GM12801 (cell line): Measurements from ENCODE around the gene C1QTNF12.

Experiments
- CTCF ChIP-seq: IDR thresholded peaks from one replicate; pipeline ENCODE4 v1.5.1; 2011; ENCODE audit warnings: control low read depth; ENCODE audit not compliant: insufficient read length; ENCODE audit errors: extremely low read depth

The C1QTNF12 gene

DNA sequence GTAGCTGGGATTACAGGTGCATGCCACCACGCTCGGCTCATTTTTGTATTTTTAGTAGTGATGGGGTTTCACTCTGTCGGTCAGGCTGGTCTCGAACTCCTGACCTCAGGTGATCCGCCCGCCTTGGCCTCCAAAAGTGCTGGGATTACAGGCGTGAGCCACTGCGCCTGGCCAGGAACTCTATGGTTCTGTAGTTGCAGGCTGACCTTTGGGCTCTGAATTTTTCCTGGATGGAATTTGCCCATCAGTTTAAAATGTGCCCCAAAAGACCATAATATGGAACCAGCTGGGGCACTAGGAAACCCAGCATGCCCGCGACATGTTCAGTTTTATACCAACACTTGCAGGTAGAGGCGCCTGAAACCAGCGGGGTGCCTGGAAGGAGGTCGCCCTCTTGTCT, 32.1 kb upstream of the C1QTNF12 start:
- TF ChIP-seq CTCF: no peak

DNA sequence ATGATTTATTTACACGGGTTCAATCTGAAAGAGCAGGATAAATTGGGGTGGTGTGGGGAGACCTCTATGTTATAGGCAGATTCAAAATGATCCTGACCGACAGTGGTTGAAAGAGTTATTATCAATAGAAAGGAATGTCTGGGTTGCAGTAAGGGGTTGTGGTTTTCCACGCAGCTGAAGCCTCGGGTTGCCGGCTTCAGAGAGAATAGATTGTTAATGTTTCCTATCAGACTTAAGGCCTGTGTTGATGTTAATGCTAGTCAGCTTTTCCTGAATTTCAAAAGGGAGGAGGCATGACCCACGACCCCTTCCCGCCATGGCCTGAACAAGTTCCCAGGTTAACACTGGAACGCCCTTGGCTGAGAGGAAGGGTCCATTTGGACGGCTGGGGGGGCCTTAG, 29.3 kb upstream of the C1QTNF12 start:
- TF ChIP-seq CTCF: no peak

GRCh38 chr1:1274931-1275431, 28.5 kb upstream of the C1QTNF12 start:
- TF ChIP-seq CTCF: no peak

- no peak for TF ChIP-seq CTCF
Observed at GRCh38 chr1:1274299-1274930, 27.9 kb upstream of the C1QTNF12 start.

DNA sequence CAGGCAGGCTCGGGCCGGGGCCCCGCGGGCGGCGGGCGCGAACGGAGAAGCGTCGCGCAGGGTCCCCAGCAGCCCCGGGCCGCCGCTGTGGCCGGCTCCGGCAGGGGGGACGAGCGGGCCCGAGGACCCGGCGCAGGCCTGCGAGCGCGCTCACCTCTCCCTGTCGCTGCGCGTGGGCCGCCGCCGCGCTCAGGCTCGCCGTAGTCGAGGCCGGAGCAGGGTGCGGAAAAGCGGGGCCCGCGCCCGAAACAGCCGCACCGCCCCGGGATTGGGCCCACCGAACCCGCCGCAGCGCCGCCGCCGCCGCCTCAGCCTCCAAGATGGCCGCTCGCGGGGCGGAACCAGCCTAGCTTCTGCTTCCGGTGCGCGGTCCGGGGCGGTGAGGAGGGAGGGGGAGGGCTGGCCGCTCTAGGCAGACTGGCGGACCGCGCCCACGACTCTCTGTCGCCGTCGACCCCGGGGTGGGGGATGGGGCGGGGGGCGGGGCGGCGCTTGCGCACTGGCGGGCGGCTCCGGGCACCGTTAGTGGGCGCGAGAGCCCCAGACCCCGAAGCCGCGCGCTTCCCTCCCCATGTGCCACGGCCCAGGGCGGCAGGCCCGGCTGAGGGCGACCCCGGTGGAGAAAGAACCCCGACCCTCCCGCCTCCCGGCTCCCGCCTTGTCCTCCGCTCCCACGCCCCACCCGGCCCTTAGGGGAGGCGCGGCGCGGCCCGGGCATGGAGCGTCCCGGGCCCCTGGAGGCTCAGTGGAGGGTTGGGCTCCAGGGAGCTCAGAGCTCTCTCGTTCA, 27.2 kb upstream of the C1QTNF12 start, which contains the start of gene UBE2J2:
Gene UBE2J2, minus strand, starts transcription at position 343 of the 787 bp plus-strand sequence. CDS start 5,862 bp downstream, outside the sequence.
- TF ChIP-seq CTCF: no peak

DNA sequence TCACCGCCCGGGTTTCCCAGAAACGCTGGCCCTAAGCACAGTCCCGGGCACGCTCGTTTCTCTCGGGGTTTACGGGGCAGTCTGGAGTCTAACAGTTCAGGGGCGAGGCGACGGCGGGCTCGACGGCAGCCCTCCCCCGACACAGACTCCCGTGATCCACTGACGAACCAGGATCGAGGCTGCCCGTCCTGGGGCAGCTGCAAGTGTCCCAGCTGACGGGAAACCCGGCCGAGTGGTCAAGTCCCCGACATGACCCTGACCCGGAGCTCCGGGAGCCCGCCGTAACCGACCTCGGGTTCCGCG, 26.6 kb upstream of the C1QTNF12 start:
- no peak for TF ChIP-seq CTCF

GRCh38 chr1:1272341-1273208, 26.1 kb upstream of the C1QTNF12 start:
- no peak for TF ChIP-seq CTCF
